Stimulated activated CD8-positive, alpha-beta memory T cell treated with anti-CD3 and anti-CD28 coated beads, Interleukin-2, amount 100 ng/mL, for 1 hour (primary cell): ENCODE measurements around the gene IGLL1.

Source experiments
- DNase-seq, 2 donors: peaks; one replicate each; pipeline ENCODE4 v3.0.0-alpha.2; 2020; ENCODE audit warnings: low read depth in 2 of 2

The IGLL1 gene

GRCh38 chr22:23527971-23528740, 51.9 kb downstream of the IGLL1 start:
- DNase-seq = no peak

DNA sequence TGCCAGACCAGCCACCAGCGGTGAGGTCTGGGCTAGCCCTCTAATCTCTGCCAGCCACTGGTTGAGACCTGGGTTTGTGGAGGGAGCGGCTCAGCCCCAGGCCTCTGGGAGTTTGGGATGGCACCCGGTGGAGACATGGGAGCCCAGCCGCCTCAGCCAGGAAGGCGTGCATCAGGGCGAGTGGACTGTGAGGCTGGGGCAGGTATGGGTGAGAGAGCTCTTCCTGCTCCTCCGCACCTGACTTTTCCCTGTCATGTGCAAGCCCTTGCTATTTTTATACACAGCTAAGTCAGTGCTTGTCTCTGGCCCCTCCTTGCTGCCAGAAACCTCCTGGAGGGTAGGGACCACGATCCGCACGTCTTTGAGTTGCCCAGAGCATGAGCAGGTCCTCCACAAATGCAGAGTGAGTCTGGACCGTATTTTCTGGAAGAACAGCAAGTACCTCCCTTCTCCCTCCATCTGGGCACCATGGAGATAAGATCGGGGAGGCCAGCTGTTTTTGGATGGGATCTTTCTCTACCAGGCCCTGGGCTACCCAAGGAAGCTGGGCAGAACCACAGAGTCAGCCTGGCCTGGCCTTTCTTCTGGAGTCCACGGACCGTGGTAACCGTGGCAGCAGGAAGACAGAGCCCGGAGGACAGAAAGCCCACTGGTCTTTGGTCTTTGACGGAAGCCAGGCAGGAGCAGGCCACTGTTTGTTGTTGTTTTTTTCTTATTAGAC, 53.3 kb downstream of the IGLL1 start:
- no peak for DNase-seq

GRCh38 chr22:23525510-23525909, 54.6 kb downstream of the IGLL1 start:
- no peak for DNase-seq

- no peak for DNase-seq
Measured at GRCh38 chr22:23524226-23524625, 55.9 kb downstream of the IGLL1 start.

DNA sequence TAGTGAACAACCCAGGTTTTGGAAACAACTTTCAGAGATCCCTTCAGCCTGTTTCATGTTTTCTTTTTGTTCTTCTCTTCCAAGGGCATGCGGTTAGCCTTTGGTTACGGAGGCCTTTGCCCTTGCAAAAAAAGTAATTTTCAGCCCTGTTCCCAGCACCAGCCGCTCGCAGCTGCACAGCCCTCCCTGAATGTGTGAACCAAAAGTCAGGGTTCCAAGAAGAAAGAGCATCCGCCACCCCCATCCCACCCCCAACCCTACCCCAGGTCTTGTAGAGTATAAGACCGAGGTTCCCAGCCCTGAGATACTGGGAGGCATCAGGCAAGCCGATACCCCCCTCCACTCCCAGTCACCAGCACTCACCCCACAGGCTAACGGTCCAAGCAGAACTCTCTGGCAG, 56.4 kb downstream of the IGLL1 start:
- no peak for DNase-seq
